ENCODE data around the gene PLCB1. TPM values are rescaled to one million over a fixed set of nuclear protein-coding genes. Genes with fewer than 3 reads are reported as not detected.

The PLCB1 gene
- total and polyA plus RNA-seq, 2 donors (not counting 1 experiment from before 2014, with no cell fraction given) = 13.4 to 23.3 TPM

- Histone ChIP-seq H3K4me1 (ENCODE audit: control insufficient read depth, extremely low read depth, insufficient read depth, low read length) (no peaks in the 10 kb centered on the region), H3K27me3 (ENCODE audit: control insufficient read depth, insufficient read depth, low read length) (no peaks in the 10 kb centered on the region), H3K4me3 (replicated peaks in 1 of 4; ENCODE audit: control extremely low read depth in 1 of 4, insufficient read depth in 1 of 4, low read depth in 3 of 4, low read length in 4 of 4) (no peak overlapping the region), H3K9me3 (ENCODE audit: control insufficient read depth, insufficient read depth, low read depth, low read length) (no peaks in the 10 kb centered on the region), H3K9ac (ENCODE audit: insufficient read depth, low read length) (no peak overlapping the region), H3K79me2 (ENCODE audit: control insufficient read depth, insufficient read depth, low read length) (no peaks in the 10 kb centered on the region), H3K4me2 (ENCODE audit: extremely low read depth, insufficient read depth, low read length) (no peak overlapping the region), H3K27ac (ENCODE audit: insufficient read depth, low read length) (no peak overlapping the region), H2AFZ (ENCODE audit: low read length) (no peak overlapping the region), H3K36me3 (ENCODE audit: control insufficient read depth, insufficient read depth, low read length) (no peaks in the 10 kb centered on the region), H4K20me1 (ENCODE audit: control insufficient read depth, extremely low read depth, insufficient read depth, low read length) (no peaks in the 10 kb centered on the region)
- DNase-seq (ENCODE audit: low read depth in 2 of 2) = no peak
- TF ChIP-seq CTCF (conservative IDR thresholded peaks at IDR 0.05 in 1 of 2, IDR thresholded peaks at IDR 0.05 in 1 of 2; ENCODE audit: low read depth in 1 of 2, low read length in 2 of 2) = no peak
- TF ChIP-seq EZH2 (IDR thresholded peaks at IDR 0.05; ENCODE audit: low read length, missing control alignments) = no peak
Measured at GRCh38 chr20:8366303-8366923, 234.3 kb downstream of the PLCB1 start.

DNA sequence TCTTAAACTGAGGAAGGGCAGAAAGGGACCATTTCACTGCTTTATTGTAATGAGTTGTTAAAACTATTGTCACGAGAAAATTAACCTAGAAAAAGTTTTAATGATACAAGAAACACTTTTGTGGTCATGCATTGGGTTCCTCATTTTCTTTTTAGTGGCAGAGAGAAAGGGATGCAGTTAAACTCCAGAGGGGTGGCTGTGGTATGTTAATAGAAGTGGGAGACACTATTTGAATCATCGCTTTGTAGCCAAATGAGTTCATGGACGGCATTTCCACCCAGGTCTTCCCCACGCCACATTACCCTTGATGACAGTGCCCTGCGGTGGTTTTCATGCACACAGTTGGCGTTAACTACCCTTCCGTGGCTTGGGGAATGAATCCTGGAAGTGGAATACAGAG is 235.6 kb downstream of the PLCB1 start:
- Histone ChIP-seq H3K27ac (ENCODE audit: insufficient read depth, low read length) (no peak overlapping the region), H4K20me1 (ENCODE audit: control insufficient read depth, extremely low read depth, insufficient read depth, low read length) (no peaks in the 10 kb centered on the region), H3K36me3 (ENCODE audit: control insufficient read depth, insufficient read depth, low read length) (no peaks in the 10 kb centered on the region), H3K79me2 (ENCODE audit: control insufficient read depth, insufficient read depth, low read length) (no peaks in the 10 kb centered on the region), H3K4me3 (replicated peaks in 1 of 4; ENCODE audit: control extremely low read depth in 1 of 4, insufficient read depth in 1 of 4, low read depth in 3 of 4, low read length in 4 of 4) (no peak overlapping the region), H2AFZ (ENCODE audit: low read length) (no peak overlapping the region), H3K4me1 (ENCODE audit: control insufficient read depth, extremely low read depth, insufficient read depth, low read length) (no peaks in the 10 kb centered on the region), H3K9ac (ENCODE audit: insufficient read depth, low read length) (no peak overlapping the region), H3K9me3 (ENCODE audit: control insufficient read depth, insufficient read depth, low read depth, low read length) (no peaks in the 10 kb centered on the region), H3K4me2 (ENCODE audit: extremely low read depth, insufficient read depth, low read length) (no peak overlapping the region), H3K27me3 (ENCODE audit: control insufficient read depth, insufficient read depth, low read length) (no peaks in the 10 kb centered on the region)
- DNase-seq (ENCODE audit: low read depth in 2 of 2) = no peak
- TF ChIP-seq CTCF (conservative IDR thresholded peaks at IDR 0.05 in 1 of 2, IDR thresholded peaks at IDR 0.05 in 1 of 2; ENCODE audit: low read depth in 1 of 2, low read length in 2 of 2) (no peak), EZH2 (IDR thresholded peaks at IDR 0.05; ENCODE audit: low read length, missing control alignments) (no peak)

DNA sequence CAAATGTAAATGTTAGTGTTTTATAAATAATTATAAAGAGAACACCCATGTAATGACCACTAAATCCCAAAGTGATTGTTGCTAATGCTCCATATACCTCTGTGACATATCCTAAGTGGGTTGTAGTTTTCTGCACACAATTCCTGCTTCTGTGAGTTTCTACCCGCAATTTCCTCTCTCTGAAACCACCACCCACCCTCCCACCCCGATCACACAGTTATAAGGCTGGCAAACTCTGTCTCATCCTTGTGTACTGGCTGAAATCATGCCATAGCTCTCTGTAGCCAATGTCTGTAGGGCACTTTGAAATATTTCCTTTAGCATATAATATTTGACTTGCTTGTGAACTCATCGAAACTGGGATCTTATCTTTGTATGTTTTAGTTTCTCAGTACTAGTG is 236.6 kb downstream of the PLCB1 start:
- Histone ChIP-seq H3K79me2 (ENCODE audit: control insufficient read depth, insufficient read depth, low read length) (no peaks in the 10 kb centered on the region), H3K4me1 (ENCODE audit: control insufficient read depth, extremely low read depth, insufficient read depth, low read length) (no peaks in the 10 kb centered on the region), H3K9ac (ENCODE audit: insufficient read depth, low read length) (no peak overlapping the region), H2AFZ (ENCODE audit: low read length) (no peak overlapping the region), H3K9me3 (ENCODE audit: control insufficient read depth, insufficient read depth, low read depth, low read length) (no peaks in the 10 kb centered on the region), H3K27me3 (ENCODE audit: control insufficient read depth, insufficient read depth, low read length) (no peaks in the 10 kb centered on the region), H3K4me3 (replicated peaks in 1 of 4; ENCODE audit: control extremely low read depth in 1 of 4, insufficient read depth in 1 of 4, low read depth in 3 of 4, low read length in 4 of 4) (no peak overlapping the region), H3K27ac (ENCODE audit: insufficient read depth, low read length) (no peak overlapping the region), H3K36me3 (ENCODE audit: control insufficient read depth, insufficient read depth, low read length) (no peaks in the 10 kb centered on the region), H3K4me2 (ENCODE audit: extremely low read depth, insufficient read depth, low read length) (no peak overlapping the region), H4K20me1 (ENCODE audit: control insufficient read depth, extremely low read depth, insufficient read depth, low read length) (no peaks in the 10 kb centered on the region)
- no peak for DNase-seq (ENCODE audit: low read depth in 2 of 2)
- TF ChIP-seq EZH2 (IDR thresholded peaks at IDR 0.05; ENCODE audit: low read length, missing control alignments) = no peak
- no peak for TF ChIP-seq CTCF (conservative IDR thresholded peaks at IDR 0.05 in 1 of 2, IDR thresholded peaks at IDR 0.05 in 1 of 2; ENCODE audit: low read depth in 1 of 2, low read length in 2 of 2)
